Fibroblast of mammary gland (primary cell): ENCODE results near the gene POLG.

ENCODE experiments used
- DNase-seq: peaks from one replicate; pipeline ENCODE4 v3.0.0-alpha.2; 2010; ENCODE audit warnings: low read depth
- H3K4me3 ChIP-seq: 2 replicates; pipeline ENCODE4 v1.5.1; 2011; ENCODE audit warnings: low read depth, mild to moderate bottlenecking, low read length, moderate library complexity; ENCODE audit not compliant: control insufficient read depth
- TF ChIP-seq, protein P1 (sequence below): conservative IDR thresholded peaks from 2 replicates; pipeline ENCODE4 v1.5.1; 2011; ENCODE audit warnings: low read depth, low read length, inconsistent platforms; ENCODE audit not compliant: control insufficient read depth, insufficient read depth

POLG gene

DNA sequence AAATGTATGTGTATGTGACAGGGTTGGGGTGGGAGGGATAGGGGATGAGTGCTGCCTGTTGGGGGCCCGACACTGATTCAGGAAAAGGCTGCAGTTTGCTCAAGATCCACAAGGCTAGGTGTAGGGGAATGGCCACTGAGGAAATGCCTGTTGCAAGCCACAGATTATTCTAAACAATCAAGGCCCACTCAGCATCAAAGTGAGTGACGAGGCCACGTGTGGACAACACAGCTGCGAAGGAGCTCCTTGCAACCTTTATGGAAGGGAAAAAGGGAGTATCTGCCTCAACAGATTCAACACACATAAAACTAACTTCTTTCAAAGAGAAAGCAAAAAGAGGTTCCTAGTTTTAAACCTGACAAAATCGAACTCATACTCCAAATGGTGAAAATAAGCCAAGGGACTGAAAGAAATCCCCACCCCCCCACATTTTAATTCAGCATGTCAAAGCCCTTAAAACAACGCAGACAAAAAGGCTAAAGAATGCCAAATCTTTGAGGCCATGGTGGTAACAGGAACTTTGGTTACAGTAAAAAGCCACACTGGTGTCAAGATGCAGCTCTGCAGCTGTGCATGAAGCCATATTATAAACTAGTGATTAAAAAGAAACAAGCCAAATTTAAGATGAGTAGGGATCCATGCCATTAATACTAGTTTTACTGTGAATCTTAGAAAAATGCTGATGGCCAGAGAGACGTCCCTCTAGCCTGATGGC lies 3.6 kb downstream of the POLG start:
- TF ChIP-seq, protein P1, sequence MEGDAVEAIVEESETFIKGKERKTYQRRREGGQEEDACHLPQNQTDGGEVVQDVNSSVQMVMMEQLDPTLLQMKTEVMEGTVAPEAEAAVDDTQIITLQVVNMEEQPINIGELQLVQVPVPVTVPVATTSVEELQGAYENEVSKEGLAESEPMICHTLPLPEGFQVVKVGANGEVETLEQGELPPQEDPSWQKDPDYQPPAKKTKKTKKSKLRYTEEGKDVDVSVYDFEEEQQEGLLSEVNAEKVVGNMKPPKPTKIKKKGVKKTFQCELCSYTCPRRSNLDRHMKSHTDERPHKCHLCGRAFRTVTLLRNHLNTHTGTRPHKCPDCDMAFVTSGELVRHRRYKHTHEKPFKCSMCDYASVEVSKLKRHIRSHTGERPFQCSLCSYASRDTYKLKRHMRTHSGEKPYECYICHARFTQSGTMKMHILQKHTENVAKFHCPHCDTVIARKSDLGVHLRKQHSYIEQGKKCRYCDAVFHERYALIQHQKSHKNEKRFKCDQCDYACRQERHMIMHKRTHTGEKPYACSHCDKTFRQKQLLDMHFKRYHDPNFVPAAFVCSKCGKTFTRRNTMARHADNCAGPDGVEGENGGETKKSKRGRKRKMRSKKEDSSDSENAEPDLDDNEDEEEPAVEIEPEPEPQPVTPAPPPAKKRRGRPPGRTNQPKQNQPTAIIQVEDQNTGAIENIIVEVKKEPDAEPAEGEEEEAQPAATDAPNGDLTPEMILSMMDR: no peak
- H3K4me3 ChIP-seq: no peak overlapping the region
- no peak for DNase-seq

DNA sequence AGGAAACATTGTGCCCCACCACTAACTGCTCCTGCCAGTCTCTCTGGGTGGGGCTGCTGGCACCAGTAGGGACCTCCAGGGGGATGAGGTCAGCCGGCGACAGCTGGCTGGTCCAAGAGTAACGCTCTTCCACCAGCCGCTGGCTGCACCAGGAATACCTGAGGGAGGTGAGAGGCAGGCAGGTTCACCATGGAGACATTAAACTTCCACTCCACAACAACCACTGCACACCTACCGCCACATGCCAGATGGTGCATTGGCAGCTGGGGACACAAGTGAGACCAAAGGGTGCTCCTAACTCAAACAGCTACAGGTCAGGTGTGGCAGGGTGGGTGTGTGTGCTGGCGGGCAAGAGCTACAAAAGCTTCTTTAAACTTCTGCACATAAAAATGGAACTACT lies 4.5 kb downstream of the POLG start:
- H3K4me3 ChIP-seq: no peak overlapping the region
- TF ChIP-seq, protein P1: no peak
- DNase-seq: no peak

- H3K4me3 ChIP-seq: no peak overlapping the region
- no peak for DNase-seq
- TF ChIP-seq, protein P1: no peak
These were observed 5.1 kb downstream of the POLG start for GRCh38 chr15:89329329-89330084.

DNA sequence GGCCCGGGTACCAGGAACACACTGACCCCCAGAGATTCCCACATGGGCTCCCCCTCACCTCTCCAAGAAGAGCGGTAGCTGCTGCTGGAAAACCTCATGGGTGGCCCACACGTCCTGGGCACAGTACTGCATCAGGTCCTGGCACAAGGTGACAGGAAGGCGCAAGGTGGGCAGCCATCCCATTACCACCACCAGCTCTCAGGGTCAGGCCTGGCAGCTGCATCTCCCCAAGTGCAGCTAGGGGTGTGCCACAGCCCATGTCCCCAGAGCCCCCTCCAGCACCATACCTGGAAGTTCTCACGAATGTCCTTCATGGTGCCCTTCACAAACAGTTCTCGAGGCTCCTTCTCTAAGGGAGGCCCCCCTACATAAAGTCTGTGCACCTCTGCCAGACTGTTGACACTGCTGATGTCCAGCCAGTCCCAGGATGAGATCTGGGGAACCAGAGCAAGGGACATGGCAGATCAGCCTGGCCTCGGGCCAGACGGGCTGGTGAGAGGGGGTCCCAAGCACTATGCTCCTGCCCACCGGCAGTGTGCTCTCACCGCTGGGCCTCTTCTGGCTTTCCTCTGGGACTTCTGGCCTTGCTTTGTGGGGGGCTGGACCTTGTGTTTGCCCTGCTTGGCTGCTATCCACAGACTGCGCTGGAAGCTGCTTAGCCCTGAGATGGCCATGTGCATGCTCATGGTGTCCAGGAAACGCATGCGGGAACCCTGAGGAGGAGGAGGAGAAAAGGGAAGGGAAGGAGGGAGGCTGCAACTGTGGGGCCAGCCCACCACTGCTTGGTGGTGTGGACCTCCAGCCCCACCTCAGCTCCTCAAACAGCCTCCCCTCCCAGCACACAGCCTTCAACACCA lies 6.0 kb downstream of the POLG start:
- TF ChIP-seq, protein P1: no peak
- DNase-seq: no peak
- H3K4me3 ChIP-seq: no peak overlapping the region

- no peak overlapping the region for H3K4me3 ChIP-seq
- DNase-seq: no peak
- TF ChIP-seq, protein P1: no peak
These were observed 7.5 kb downstream of the POLG start for GRCh38 chr15:89327113-89327512.

GRCh38 chr15:89326316-89326715 lies 8.3 kb downstream of the POLG start:
- DNase-seq: no peak
- TF ChIP-seq, protein P1: no peak
- H3K4me3 ChIP-seq: no peak overlapping the region
